Breast epithelium (tissue), 3 donors: ENCODE data around the gene SLC8A3.

Experiments used
- CTCF ChIP-seq, 3 donors: fragments of 450-650 bp; IDR thresholded peaks; one replicate each; pipeline ENCODE4 v1.5.1; 2016 to 2017; ENCODE audit warnings: antibody characterized with exemption in 3 of 3, mild to moderate bottlenecking in 3 of 3, moderate library complexity in 3 of 3
- POLR2A ChIP-seq: fragments of 450-650 bp; IDR thresholded peaks from one replicate; pipeline ENCODE4 v1.6.1; 2016; ENCODE audit warnings: antibody characterized with exemption, mild to moderate bottlenecking, moderate library complexity
- POLR2AphosphoS5 ChIP-seq, 3 donors: sonication (generic); formaldehyde crosslinking; IDR thresholded peaks; one replicate each; pipeline ENCODE4 v1.6.1; 2017; ENCODE audit warnings: antibody characterized with exemption in 3 of 3

- TF ChIP-seq CTCF (IDR thresholded peaks at IDR 0.05) = peak in 2 of 3 donors; percentile 57 to 65
- no peak for TF ChIP-seq POLR2AphosphoS5 (IDR thresholded peaks at IDR 0.05)
- TF ChIP-seq POLR2A = no peak
These were observed 142.8 kb downstream of the SLC8A3 start for GRCh38 chr14:70045844-70046535.
